Suprapubic skin (tissue), 4 donors: ENCODE results near the gene DPP10.

Experiments used
- CTCF ChIP-seq, 2 donors: fragments of 200-600 bp in 1 of 2; fragments of 450-650 bp in 1 of 2; sonication (generic) in 1 of 2; IDR thresholded peaks; one replicate each; pipeline ENCODE4 v1.5.1; 2016 to 2019; ENCODE audit warnings: antibody characterized with exemption in 2 of 2, mild to moderate bottlenecking in 1 of 2, moderate library complexity in 1 of 2
- EP300 ChIP-seq: sonication (generic); formaldehyde crosslinking; IDR thresholded peaks from one replicate; pipeline ENCODE4 v1.6.1; 2017; ENCODE audit warnings: antibody characterized with exemption
- POLR2A ChIP-seq, 2 donors: fragments of 450-650 bp; IDR thresholded peaks; one replicate each; pipeline ENCODE4 v1.6.1; 2017; ENCODE audit warnings: antibody characterized with exemption in 2 of 2, mild to moderate bottlenecking in 2 of 2, moderate library complexity in 2 of 2
- POLR2AphosphoS5 ChIP-seq, 3 donors: sonication (generic); formaldehyde crosslinking; IDR thresholded peaks; one replicate each; pipeline ENCODE4 v1.6.1; 2017; ENCODE audit warnings: antibody characterized with exemption in 3 of 3

GRCh38 chr2:114935031-114935430 lies 492.6 kb downstream of the DPP10 start:
- no peak for TF ChIP-seq CTCF (IDR thresholded peaks at IDR 0.05)
- TF ChIP-seq EP300, result no peak
- no peak for TF ChIP-seq POLR2A (IDR thresholded peaks at IDR 0.05)
- no peak for TF ChIP-seq POLR2AphosphoS5 (IDR thresholded peaks at IDR 0.05)
